Thyroid gland (tissue), 4 donors: ENCODE data around the gene BSG. TPM values are rescaled to one million over a fixed set of nuclear protein-coding genes. Genes with fewer than 3 reads are reported as not detected.
"Not testable (repeated sequence)": the region's sequence is repeated elsewhere in the genome, so short reads cannot be mapped to it uniquely, and the experiment has no call there.

Source experiments
- DNase-seq, 2 donors: peaks; one replicate each; pipeline ENCODE4 v3.0.0-alpha.2; 2019
- H3K27ac ChIP-seq, 3 donors: fragments of 200-600 bp; sonication (generic); 1 replicate in 2 of 3; 2 replicates in 1 of 3; pipeline ENCODE4 v1.5.1; 2016 to 2019; ENCODE audit warnings: mild to moderate bottlenecking in 1 of 3, moderate library complexity in 1 of 3
- H3K27me3 ChIP-seq: fragments of 200-600 bp; sonication (generic); one replicate; pipeline ENCODE4 v1.5.1; 2019
- H3K36me3 ChIP-seq, 2 donors: fragments of 200-600 bp; sonication (generic); one replicate each; pipeline ENCODE4 v1.5.1; 2016 to 2019
- H3K4me1 ChIP-seq, 2 donors: fragments of 200-600 bp; sonication (generic); one replicate each; pipeline ENCODE4 v1.5.1; 2017 to 2019
- H3K4me3 ChIP-seq, 3 donors: fragments of 200-600 bp; sonication (generic); replicated peaks in 1 of 3; 1 replicate in 2 of 3; 2 replicates in 1 of 3; pipeline ENCODE4 v1.5.1; 2016; ENCODE audit warnings: mild to moderate bottlenecking in 1 of 3
- H3K9me3 ChIP-seq: fragments of 200-600 bp; sonication (generic); one replicate; pipeline ENCODE4 v1.5.1; 2017
- CTCF ChIP-seq, 6 experiments: fragments of 200-600 bp in 3 of 6; fragments of 450-650 bp in 3 of 6; sonication (generic) in 3 of 6; IDR thresholded peaks; one replicate each; pipeline ENCODE4 v1.5.1; 2016 to 2019; ENCODE audit warnings: antibody characterized with exemption in 6 of 6, mild to moderate bottlenecking in 2 of 6, inconsistent platforms in 1 of 6, moderate library complexity in 1 of 6
- POLR2A ChIP-seq, 2 donors: fragments of 450-650 bp; IDR thresholded peaks; one replicate each; pipeline ENCODE4 v1.6.1; 2017; ENCODE audit warnings: antibody characterized with exemption in 2 of 2, mild to moderate bottlenecking in 2 of 2, moderate library complexity in 1 of 2
- WGBS, 2 donors: methylation state at CpG; one replicate each; pipeline ENCODE4 v1.1.5; 2017; 5-methylcytosine and 5-hydroxymethylcytosine counted together
- intact Hi-C: fragments of 100-400 bp; cut with DNase I; formaldehyde crosslinking; loops from one replicate; pipeline ENCODE4 v1.15.1; 2023
- total RNA-seq, 4 donors: library from RNA; depleted of rRNA; stranded (reverse); fragments of >200 nt; gene quantifications; one replicate each; pipeline ENCODE4 v1.2.3, GENCODE V29; 2016

Gene BSG
- total RNA-seq, 4 donors from 2014 or later: 349 to 702 (median 569) TPM

DNA sequence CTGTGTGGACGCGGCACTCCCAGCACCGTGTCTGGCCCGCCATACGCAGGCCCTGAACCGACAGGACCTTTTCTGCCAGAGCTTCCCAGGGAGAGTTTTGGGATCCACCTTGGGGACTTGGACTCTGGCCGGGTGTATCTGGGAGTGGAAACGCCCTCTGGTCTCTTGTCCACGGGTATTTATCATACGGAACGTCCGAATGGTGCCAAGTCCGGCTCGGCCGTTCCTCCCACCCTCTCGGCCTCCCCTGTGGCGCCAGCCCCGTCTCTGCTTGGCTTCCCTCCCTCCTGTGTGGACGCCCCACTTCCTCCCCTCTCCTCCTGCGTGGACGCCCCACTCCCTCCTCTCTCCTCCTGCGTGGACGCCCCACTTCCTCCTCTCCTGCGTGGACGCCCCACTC lies 29.4 kb downstream of the BSG start:
- Histone ChIP-seq H3K36me3 (no peaks in the 10 kb centered on the region), H3K27me3 (no peaks in the 10 kb centered on the region), H3K9me3 (no peaks in the 10 kb centered on the region), H3K4me3 (no peak overlapping the region), H3K4me1 (no peaks in the 10 kb centered on the region), H3K27ac (no peak overlapping the region)
- no peak for TF ChIP-seq CTCF (IDR thresholded peaks at IDR 0.05)
- no peak for TF ChIP-seq POLR2A (IDR thresholded peaks at IDR 0.05)
- 89 to 90% methylated on average over 25 of the region's 25 CpGs for WGBS, 2 donors
- intact Hi-C loops: no loop called here
- no peak for DNase-seq

DNA sequence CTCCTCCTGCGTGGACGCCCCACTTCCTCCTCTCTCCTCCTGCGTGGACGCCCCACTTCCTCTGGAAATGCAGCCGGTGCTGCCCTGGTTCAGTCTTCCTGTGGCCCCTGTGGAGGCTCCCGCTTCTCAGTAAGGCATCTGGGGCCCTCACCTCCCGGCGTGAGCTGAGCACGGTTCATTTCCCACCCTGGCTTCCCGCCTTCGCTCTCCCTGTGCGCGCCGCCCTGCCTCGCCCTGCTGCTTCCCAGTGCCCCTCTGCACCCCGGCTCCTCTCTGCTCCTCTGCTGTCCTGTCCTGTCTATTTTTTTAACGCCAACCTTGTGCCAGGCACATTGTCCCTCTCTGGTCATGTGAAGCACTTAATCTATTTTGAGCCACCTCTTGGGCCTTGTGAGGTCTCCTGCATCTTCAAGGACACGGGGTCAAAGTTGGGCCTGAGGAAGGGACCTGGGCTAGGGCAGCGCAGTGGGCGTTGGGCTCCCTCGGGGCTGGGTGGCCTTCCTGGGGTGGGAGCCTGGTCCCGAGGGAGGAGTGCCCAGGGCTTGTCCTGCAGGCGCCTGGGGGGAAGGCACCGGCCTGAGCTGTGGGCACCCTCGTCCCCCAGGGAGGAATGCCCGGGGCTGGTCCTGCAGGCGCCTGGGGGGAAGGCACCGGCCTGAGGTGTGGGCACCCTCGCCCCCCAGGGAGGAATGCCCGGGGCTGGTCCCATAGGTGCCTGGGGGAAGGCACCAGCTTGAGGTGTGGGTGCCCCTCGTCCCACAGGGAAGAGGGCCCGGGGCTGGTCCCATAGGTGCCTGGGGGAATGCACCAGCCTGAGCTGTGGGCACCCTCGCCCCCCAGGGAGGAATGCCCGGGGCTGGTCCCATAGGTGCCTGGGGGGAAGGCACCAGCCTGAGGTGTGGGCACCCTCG lies 30.2 kb downstream of the BSG start:
- no peak overlapping the region for H3K27ac ChIP-seq
- H3K36me3 ChIP-seq: no peaks in the 10 kb centered on the region
- DNase-seq: no peak
- no peaks in the 10 kb centered on the region for H3K9me3 ChIP-seq
- whole genome bisulfite sequencing, 2 donors: 82 to 87% methylated on average over 26 to 27 of the region's 35 CpGs
- TF ChIP-seq POLR2A (IDR thresholded peaks at IDR 0.05) (no peak), CTCF (IDR thresholded peaks at IDR 0.05) (no peak)
- no peaks in the 10 kb centered on the region for H3K4me1 ChIP-seq
- H3K27me3 ChIP-seq: no peaks in the 10 kb centered on the region
- H3K4me3 ChIP-seq: no peak overlapping the region
- intact Hi-C loops: no loop called here

GRCh38 chr19:603302-603639 lies 30.9 kb downstream of the BSG start:
- H3K4me3 ChIP-seq, H3K27ac ChIP-seq, H3K36me3 ChIP-seq, H3K9me3 ChIP-seq, H3K4me1 ChIP-seq, intact Hi-C loops, DNase-seq, H3K27me3 ChIP-seq: not testable (repeated sequence)
- WGBS, 2 donors: 76 to 100% methylated on average over 4 to 7 of the region's 13 CpGs

DNA sequence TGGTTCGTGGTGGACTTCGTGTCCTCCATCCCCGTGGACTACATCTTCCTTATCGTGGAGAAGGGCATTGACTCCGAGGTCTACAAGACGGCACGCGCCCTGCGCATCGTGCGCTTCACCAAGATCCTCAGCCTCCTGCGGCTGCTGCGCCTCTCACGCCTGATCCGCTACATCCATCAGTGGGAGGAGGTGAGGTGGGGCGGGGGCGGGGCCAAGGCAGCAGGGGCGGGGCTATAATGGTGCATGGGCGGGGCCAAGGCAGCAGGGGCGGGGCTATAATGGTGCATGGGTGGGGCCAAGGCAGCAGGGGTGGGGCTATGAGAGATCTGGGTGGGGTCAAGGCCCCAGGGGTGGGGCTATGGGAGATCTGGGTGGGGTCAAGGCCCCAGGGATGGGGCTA lies 31.4 kb downstream of the BSG start:
- intact Hi-C loops, H3K4me1 ChIP-seq, H3K4me3 ChIP-seq, H3K36me3 ChIP-seq, H3K27ac ChIP-seq, H3K9me3 ChIP-seq, H3K27me3 ChIP-seq, DNase-seq: not testable (repeated sequence)
- WGBS, 2 donors: 93 to 97% methylated on average over 15 of the region's 20 CpGs

GRCh38 chr19:604355-604754 lies 32.0 kb downstream of the BSG start:
- Histone ChIP-seq H3K36me3 (no peaks in the 10 kb centered on the region), H3K9me3 (no peaks in the 10 kb centered on the region), H3K4me3 (no peak overlapping the region), H3K4me1 (no peaks in the 10 kb centered on the region), H3K27me3 (no peaks in the 10 kb centered on the region), H3K27ac (no peak overlapping the region)
- TF ChIP-seq POLR2A (IDR thresholded peaks at IDR 0.05) (no peak), CTCF (IDR thresholded peaks at IDR 0.05) (no peak)
- WGBS, 2 donors: 87 to 88% methylated on average over 10 to 11 of the region's 11 CpGs
- no peak for DNase-seq
- intact Hi-C loops: no loop called here

- H3K27ac ChIP-seq, H3K4me1 ChIP-seq, H3K36me3 ChIP-seq, H3K4me3 ChIP-seq, H3K9me3 ChIP-seq, H3K27me3 ChIP-seq, DNase-seq, intact Hi-C loops: not testable (repeated sequence)
- 79 to 86% methylated on average over 6 to 9 of the region's 34 CpGs for WGBS, 2 donors
Measured at GRCh38 chr19:605061-605971, 32.9 kb downstream of the BSG start.
